HG03039 (cell line): ENCODE results near the gene ST6GALNAC3.

Source experiments
- ATAC-seq: cut with Tn5 transposase; IDR thresholded peaks from one replicate; pipeline ENCODE4 v1.9.1; 2021; ENCODE audit warnings: mild to moderate bottlenecking, moderate library complexity; ENCODE audit not compliant: unreplicated experiment

ST6GALNAC3 gene

GRCh38 chr1:76669131-76669530, 594.6 kb downstream of the ST6GALNAC3 start:
- ATAC-seq = no peak

GRCh38 chr1:76669624-76670315, 595.2 kb downstream of the ST6GALNAC3 start:
- no peak for ATAC-seq

- ATAC-seq = no peak
Measured at GRCh38 chr1:76674689-76675210, 600.2 kb downstream of the ST6GALNAC3 start.

GRCh38 chr1:76677416-76678405, 603.2 kb downstream of the ST6GALNAC3 start:
- ATAC-seq = peak; percentile 62

GRCh38 chr1:76679534-76680152, 605.1 kb downstream of the ST6GALNAC3 start:
- ATAC-seq = no peak

- ATAC-seq = no peak
Measured at GRCh38 chr1:76680651-76681050, 606.1 kb downstream of the ST6GALNAC3 start.

- no peak for ATAC-seq
Measured at GRCh38 chr1:76682138-76682537, 607.6 kb downstream of the ST6GALNAC3 start.
